GM18868 (cell line): Measurements from ENCODE around the gene CELF2.
"Not testable (repeated sequence)": the region's sequence is repeated elsewhere in the genome, so short reads cannot be mapped to it uniquely, and the experiment has no call there.

Source experiments
- ATAC-seq: cut with Tn5 transposase; IDR thresholded peaks from one replicate; pipeline ENCODE4 v1.9.1; 2021; ENCODE audit warnings: mild to moderate bottlenecking, moderate library complexity; ENCODE audit not compliant: unreplicated experiment

Gene CELF2

DNA sequence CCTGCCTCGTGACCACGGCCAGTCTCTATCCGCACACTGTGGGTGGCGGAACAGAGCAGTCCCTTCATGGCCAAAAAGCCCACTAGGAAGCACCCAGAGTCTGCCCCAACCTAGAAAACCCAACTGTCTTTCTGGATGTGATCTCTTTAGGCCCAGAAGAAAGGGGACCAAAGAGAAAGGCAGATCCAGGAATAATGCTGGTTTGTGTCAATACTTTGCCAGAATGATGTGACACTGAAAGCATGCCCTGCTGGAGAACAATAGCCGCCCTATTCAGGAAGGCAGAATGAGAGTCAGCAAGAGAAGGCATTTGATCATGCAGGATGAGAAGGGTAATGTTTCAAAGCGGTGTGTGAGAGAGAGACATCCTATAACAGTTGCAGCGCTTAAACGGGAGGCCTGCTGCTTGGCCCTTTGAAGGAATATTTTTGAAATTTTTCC lies 319.1 kb downstream of the CELF2 start:
- ATAC-seq = no peak

DNA sequence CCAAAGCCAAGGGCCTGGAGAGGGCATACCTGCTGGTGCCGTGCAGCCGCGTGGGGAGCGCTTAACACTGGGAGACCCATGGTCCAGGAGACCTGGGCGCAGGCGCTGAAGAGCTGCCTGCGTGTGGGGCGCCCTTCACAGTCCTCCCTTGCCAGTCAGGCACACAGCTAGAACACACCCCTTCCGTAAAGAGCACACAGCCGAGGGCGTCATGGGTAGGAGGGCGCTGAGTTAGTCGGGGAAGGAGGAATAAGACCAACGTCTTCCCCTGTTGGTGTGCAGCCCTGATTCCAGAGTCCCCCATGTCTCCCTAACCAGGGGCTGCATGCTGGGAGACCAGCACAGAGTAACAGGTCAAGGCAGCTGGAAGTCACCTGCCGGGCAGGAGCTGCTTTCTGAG lies 319.8 kb downstream of the CELF2 start:
- no peak for ATAC-seq

DNA sequence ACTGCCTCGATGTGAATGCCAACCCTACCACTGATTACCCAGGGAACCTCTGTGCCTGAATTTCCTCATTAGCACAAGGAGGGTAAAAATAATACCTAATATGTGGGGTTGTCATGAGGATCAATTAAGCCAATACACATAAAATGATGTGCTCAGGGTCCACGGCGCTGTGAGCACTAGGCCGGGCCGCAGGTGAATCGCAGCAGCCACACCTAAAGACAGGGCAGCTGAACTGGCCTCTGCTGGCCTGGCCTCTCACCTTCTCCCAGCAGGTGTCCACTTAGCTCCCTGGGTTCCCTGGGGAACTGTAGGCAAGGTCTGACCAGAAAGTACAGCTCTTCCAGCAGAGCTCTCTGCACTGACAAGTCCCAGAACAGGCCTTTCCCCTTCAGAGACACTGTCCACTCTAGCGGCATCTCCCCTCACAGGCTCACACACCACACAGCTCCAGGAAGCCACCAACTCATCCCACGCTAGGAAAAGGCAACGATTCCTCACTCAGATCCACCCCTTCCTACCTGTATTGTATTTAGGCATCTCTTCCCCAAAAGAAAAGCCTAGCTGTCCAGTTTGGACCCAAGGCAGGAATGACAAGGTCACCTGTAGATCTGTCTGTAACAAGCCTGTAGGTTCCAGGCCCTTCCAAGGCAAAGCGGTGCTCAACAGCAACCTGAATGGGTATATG lies 320.6 kb downstream of the CELF2 start:
- no peak for ATAC-seq

DNA sequence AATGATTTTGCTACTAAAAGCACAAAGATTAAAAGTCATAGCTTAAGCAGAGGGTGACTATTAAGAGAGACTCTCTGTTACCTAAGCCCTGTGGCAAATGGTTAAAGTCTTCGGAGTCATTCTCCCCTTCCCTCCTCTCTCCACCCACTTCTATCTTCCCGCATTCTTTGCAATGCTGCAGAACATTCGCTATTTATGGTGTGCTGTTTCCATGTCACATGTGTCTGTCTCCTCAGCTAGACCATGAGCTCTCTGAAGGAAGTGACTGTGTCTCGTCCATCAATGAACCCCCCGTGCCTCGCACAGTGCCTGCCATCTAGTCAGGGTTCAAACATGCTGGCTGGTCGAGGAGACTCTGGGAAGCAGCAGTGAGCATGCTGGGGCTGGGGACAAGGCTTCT lies 321.3 kb downstream of the CELF2 start:
- no peak for ATAC-seq

DNA sequence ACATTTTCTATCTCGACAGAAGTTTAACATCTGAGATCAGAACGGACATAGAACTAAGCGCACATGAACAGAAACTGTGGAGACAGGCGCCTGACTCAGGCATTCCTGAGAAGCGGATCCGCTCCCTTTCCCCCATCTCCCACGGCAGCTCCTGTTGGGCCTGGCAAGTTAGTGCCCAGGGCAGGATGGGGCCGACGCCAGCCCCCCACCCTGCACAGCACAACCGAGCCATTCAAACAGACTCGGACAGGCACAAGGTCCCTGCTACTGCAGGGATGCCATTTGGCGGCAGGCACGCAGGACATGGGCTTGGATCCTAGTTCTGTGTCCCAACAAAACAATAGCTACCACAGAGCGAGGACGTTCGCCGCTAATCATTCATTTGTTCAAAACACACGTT lies 322.0 kb downstream of the CELF2 start:
- no peak for ATAC-seq

DNA sequence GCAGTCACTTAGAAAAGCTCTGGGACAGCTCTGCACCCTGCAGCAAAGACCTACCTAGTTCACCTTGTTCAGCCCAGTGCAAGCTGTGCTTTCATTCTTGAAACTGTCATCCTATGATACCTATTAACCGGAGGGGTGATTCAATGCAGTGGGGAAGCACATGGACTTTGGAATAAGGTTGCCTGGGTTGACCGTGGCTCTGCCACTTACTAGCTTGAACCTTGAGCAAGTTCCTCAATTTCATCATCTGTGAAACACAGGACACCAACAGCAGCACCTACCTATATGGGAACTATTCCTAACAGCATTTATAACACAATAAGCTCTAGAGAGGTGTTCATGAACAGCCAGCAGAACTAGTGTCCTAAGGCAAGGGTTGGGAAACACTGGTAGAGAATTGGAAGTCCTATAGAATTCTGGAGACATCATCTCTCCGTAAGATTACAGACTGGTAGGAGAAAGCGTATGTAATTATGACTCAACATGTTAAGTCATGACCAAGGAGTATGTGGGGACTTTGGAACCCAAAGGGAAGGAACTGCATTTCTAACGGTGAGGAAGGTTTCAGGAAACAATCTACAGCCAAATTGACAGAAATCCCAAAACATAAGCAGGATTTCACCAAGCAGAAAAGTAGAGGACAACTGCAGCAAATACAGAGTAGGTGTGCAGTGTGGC lies 323.8 kb downstream of the CELF2 start:
- no peak for ATAC-seq

DNA sequence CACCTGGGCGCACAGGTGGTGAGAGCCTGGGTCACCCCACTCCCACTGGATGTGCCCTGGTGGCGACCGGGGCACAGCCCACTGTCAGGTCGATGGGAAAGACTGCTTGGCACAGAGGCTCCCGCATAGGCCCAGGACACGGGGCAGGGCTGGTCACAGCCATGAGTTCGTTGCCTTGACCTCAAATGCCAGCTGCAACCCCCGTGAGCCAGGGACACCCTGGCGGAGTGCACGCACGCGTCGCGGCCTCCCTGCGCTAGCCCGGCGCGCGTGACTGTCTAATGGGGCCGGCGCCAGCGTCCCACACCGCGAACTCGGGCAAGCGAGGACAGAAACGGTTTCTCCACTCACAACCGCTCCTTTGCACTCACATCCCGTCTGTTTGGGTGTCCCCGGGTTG lies 326.4 kb downstream of the CELF2 start:
- ATAC-seq = no peak

DNA sequence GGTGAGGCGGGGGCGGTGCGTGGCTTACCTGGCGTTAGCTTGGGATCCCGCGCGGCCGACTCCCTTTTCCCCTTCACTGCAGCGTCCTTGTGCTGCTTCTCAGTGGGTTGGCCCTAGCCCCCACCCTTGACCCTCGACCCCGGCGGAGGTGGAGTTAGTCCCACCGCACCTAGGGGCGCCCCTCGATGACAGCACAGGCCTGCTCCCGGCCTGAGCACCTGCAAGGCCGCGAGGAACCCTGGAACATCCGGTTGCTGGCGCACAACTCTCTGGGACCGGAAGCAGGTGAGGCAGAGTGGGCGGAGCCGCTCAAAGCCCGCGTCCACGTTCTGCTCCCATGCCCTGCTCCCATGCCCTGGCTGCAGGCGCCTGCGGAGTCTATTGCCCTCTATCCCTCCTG lies 326.9 kb downstream of the CELF2 start:
- ATAC-seq = no peak

DNA sequence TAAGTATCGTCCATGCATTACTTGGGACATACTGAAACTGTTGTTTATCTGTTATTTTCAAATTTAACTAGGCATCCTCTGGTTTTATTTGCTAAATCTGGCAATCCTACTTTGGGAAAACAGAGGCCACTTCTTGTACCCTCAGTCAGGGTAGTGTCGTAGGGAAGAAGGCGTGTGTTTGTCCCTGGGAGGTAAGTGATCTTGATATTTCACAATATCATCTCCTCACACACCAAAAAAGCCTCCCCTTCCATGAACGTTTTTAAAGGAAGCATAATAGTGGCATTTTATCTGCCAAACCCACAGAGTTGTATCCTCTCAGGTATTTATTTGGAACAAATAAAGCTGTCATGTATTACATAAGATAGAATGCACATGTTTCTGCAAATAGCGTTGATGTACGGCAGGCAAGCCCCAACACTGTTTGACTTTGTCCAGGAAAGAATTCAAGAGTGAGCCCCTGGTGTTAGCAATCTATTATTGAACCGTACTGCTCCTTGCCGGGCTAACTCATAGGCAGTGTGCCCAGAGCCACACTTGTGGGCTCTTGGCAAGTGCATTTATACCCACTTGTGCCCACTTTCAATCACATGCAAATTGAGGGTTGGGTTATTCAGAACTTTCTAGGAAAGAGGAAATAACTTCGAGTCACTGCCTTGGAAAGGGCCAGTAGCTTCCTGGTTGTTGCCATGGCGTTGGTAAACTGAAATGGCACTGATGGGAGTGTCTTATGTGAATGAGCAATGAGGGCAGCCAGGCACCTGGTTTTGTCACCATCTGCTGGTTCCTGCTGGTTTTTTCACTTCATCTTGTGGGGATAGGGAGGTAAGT lies 327.8 kb downstream of the CELF2 start:
- ATAC-seq = peak; percentile 86

DNA sequence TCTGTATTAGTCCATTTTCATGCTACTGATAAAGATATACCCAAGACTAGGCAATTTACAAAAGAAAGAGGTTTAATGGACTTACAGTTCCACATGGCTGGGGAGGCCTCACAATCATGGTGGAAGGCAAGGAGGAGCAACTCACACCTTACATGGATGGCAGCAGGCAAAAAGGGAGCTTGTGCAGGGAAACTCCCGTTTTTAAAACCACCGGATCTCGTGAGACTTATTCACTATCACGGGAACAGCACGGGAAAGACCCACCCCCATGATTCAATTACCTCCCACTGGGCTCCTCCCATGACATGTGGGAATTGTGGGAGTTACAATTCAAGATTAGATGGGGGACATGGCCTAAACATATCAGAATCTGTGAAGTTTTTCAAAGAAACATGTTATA lies 329.9 kb downstream of the CELF2 start:
- not testable (repeated sequence) for ATAC-seq

DNA sequence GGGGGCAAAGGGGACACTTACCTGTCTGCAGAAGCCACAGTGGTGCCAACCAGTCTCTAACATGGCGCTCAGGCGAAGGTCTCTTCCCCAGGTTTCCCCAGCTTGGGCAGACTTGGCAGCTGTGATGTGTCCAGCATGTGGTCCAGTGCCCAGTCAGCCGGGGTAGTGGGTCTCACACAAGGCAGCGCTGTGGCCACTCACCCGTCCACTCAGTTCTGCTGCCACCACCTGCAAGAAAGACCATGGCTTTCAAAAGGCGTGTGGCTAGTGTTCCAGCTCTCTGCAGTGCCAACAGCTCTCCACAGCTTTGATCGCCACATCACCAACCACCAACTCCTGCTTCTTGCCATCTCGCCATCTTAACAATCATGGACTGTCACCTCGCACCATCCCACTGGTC lies 334.1 kb downstream of the CELF2 start:
- no peak for ATAC-seq

DNA sequence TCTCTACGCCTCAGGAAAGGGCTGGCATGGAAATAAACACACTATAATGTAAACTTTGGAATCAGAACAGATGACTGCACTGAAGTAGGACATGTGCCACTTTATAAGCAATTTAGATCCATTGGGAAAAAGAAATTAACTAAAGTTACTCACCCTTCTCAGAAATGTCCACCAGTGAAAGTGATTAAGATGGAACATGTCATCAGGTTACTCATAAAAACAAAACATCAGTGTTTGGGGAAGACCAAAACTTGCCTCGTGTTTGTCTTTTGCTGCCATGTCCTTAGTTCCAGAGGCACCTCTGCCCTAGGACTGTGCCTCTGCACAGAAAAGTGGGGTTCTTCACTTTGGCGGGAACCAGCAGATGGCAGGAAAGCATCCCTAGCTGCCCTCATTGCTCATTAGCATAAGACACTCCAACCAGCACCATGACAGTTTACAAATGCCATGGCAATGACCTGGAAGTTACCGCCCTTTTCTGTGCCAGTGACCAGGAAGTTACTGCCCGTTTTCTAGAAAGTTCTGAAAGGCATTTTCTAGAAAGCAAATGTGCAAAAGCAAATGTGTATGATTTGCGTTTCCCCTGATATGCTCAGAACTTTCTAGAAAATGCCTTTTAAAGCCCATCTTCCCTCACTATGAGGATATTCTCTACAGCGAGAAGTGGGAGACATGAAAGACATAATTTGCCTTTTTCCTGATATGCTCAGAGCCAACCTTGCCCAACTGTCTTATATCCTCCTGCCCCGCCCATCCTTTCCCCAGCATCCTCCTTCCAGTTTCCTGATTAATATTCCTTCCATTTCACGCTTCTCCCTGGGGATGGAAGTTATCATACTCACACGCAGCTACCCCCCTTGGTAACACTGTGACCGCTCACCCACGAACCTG lies 335.6 kb downstream of the CELF2 start:
- ATAC-seq = no peak

DNA sequence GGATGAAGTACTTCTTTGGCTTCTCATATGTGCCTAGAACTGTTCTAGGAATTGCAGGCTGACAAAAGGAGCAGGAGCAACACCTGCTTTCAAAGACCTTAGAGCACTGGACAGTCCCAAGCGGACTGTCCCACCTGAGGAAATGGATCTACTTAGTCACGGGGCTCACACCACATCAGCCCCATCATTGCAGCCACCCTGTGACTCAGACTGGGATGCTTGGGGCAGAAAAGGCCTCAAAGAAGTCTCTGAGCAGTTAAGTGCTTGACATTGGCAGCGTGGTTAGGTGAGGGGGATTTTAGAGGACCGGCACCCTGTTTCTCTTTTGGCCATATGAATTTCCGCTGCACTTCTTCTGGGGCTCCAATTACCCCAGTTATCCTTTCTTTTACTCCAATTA lies 337.2 kb downstream of the CELF2 start:
- ATAC-seq = peak; percentile 49

DNA sequence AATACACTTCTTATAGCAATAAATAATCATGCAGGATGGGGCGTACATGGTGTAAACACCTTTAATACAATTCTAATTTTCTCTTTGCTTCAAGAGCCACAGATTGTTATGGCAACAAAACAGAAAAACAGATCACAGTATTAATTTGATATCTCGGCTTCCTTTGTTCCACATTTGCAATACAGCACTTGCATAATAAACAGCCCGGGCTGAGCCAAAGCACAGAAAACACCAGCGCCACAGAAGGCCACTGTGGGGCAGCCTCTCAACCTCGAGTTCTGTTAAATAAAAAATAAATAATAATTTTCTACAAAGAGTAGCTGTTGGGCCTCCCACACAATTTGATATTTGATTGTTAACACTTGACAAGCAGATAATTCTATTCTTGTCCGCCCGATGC lies 337.9 kb downstream of the CELF2 start:
- ATAC-seq = no peak

DNA sequence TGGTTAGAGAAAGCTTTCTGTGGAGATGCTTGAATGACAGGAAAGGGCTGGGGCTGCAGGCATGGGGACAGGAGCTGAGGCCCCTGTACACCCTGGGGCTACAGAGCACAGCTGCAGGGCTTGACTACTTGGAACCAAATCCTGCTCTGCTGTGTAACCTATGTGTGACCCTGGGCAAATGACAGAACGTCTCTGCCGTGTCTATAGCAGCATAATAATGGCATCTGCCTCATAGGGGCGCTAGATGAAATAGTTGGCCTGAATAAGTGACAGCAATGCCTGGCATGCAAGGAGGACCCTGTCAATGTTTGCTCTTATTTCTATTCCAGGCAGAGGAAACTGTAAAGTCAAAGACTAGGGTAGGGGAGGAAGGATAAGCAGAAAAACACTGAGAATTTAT lies 339.8 kb downstream of the CELF2 start:
- no peak for ATAC-seq

DNA sequence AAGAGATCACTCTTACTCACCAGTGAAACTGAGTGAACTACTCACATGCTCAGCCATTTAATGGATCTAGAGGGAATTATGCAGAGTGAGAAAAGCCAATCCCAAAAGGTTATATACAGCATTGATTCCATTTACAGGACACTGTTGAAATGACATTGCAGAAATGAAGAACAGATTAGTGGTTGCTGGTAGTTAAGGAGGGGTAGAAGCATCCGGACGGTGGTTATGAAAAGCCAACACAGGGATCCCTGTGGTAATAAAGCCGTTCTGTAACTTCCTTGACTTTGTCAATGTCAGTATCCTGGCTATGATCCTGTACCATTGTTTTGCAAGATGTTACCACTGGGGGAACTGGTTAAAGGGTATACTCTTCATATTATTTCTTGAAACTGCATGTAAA lies 340.3 kb downstream of the CELF2 start:
- no peak for ATAC-seq

DNA sequence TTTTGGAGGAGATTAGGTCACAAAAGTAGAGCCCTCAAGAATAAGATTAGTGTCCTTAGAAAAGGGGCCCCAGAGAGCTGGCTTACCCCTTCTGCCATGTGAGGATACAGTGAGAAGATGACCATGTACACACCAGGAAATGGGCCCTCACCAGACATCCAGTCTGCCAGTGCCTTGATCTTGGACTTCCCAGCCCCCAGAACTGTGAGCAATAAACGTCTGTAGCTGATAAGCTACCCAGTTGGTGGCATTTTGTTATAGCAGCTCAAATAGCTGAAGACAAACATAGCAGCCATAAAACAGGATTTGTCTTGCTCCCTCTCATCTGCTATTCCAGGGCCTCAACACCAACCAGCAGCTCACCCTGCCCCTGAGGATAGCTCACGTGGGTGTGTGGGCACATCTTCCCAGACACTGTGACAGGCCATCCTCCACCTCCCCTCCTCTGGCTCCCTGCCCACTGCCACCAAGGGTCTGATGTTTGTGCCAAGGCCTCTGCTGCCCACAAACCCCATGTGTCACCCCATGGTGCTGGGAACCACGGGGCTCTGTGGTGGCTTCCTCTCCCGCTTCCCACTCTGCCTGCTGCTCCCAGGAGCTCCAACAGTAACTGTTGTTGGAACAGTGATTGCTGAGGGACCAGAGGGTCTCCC lies 341.4 kb downstream of the CELF2 start:
- no peak for ATAC-seq

DNA sequence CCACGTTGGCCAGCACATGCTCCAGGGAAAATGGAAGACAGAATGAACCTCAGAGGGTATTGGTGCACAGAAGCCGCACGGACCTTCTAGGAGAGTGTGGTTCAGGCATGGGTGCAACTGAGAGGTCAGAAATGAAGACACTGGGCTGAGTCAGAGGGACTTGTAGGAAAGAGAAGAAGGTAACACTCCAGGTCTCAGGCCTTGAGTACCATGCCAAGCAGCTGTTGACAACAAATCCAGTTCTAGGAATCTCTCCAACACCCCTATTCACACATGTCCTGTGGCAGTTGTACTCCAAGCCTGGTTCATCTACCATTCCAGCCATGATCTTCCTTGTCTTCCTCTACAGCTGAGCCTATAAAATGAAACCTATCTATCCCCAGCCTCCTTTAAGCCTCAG lies 342.2 kb downstream of the CELF2 start:
- no peak for ATAC-seq

DNA sequence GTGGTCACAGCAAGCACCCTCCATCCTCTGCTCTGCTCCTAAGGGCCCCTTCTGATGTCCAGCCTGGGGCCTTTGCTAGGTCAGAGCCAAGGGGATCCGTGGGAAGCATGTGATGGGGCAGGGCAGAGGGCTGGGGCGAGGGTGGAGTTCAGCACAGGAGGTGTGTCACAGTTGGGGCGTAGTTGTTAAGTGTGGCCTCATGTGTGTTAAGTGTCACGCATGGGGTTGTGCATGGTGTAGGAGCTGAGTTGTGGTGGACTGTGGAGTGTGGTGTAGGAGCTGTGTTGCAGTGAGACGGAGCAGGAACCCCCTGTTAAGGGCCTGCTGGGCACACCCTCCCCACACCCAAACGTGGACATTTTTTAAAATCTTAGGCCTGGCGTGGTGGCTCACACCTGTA lies 345.8 kb downstream of the CELF2 start:
- ATAC-seq = no peak

DNA sequence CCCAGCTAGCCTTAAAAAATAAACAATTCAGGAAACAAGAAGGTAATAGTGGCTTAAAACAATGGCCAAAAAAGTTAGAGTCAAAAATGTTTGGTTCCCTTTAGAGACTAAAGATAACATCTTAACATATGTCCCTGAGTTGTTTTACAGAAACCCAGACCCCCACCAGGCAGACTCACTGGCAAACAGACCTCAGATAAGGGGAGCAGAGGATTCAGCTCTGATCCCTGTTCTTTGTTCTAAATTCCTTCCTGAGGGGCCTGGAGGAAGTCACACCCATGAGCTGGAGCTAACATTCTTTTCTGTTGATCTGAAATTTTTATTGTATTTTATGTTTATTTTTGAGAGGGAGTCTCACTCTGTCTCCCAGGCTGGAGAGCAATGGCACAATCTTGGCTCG lies 346.6 kb downstream of the CELF2 start:
- ATAC-seq = no peak
